ENCODE results near the gene BLOC1S1.

- TF ChIP-seq TAF1 (IDR thresholded peaks at IDR 0.05; ENCODE audit: control insufficient read depth, extremely low read depth, insufficient read depth, low read length, severe bottlenecking) (no peak), CTCF (IDR thresholded peaks at IDR 0.05 in 2 of 3, conservative IDR thresholded peaks at IDR 0.05 in 1 of 3; ENCODE audit: insufficient read depth in 2 of 3, low read depth in 1 of 3, low read length in 3 of 3) (no peak), POLR2A (conservative IDR thresholded peaks at IDR 0.05) (no peak), IRF1 (CRISPR knock-in tag; IDR thresholded peaks at IDR 0.05; ENCODE audit: borderline replicate concordance) (no peak), SP1 (CRISPR knock-in tag; IDR thresholded peaks at IDR 0.05) (no peak), POLR2AphosphoS5 (IDR thresholded peaks at IDR 0.05; ENCODE audit: control insufficient read depth, insufficient read depth, low read depth, low read length) (no peak), STAT5A (IDR thresholded peaks at IDR 0.05; ENCODE audit: borderline replicate concordance, low read length) (no peak), IRF2 (CRISPR knock-in tag; IDR thresholded peaks at IDR 0.05) (no peak), ZNF133 (CRISPR knock-in tag; IDR thresholded peaks at IDR 0.05) (no peak)
These were observed 17.2 kb downstream of the BLOC1S1 start for GRCh38 chr12:55733021-55733555.
